ENCODE measurements around the gene CGNL1. TPM values are rescaled to one million over a fixed set of nuclear protein-coding genes. Genes with fewer than 3 reads are reported as not detected.
A peak's percentile ranks its signal among the peaks of the same experiment; 100 is the strongest.

CGNL1 gene
- total and polyA plus RNA-seq, 7 donors: 0.18 to 2.2 (median 0.37) TPM

DNA sequence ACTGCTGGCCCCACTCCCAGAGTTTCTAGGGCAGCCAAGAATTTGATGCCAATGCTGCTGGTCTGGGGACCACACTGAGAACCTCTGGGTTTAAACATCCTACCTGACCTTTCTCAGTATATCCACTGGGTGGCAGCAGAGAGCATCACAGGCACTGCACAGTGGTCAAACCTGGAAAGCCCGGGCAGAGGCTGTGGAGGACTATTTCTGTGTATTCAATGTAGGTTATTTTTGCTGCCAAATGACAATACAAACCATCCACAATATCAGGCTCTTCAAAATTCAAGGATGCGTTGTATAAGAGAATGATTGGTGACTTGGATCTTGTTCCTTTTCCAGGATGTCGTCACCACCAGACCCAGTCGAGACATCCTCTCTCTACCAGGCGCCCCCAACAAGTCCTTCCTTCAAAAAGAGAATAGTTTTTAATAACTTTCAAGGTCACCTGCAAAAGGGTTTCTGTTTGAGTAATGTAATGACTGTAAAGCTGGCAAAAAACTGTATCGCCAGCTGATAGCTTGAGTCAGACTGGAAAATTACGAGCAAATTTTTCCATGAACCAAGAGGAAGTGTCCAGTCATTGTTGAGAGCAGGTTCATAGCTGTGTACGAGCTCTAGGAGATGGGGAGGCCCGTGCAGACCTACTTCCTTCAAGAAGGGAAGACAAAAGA is 184.9 kb downstream of the CGNL1 start:
- H3K4me3 ChIP-seq: no peak overlapping the region
- H3K27ac ChIP-seq: no peak overlapping the region
- H3K36me3 ChIP-seq (ENCODE audit: insufficient read depth in 1 of 2, low read depth in 1 of 2): no peaks in the 10 kb centered on the region
- intact Hi-C loops (cut with DNase I): loop anchor here (2.0 to 10.0 kb wide), 8 partner anchors 51 to 614 kb away; partner anchors contain the start of gene POLR2M (in 1 of the 2)
- peak; percentile 54 to 73 for DNase-seq
- H3K9me3 ChIP-seq: no peaks in the 10 kb centered on the region
- H3K27me3 ChIP-seq (ENCODE audit: insufficient read depth in 3 of 3, low read length in 2 of 3): no peaks in the 10 kb centered on the region
- ATAC-seq: peak; percentile 94 to 99 (median 96)
- H3K4me1 ChIP-seq: no peaks in the 10 kb centered on the region
- 37 to 49% (median 42%) methylated on average over 9 of the region's 9 CpGs for WGBS, 3 donors
- TF ChIP-seq CTCF (IDR thresholded peaks at IDR 0.05): peak; percentile 94

GRCh38 chr15:57562196-57562769 is 186.0 kb downstream of the CGNL1 start:
- no peaks in the 10 kb centered on the region for H3K9me3 ChIP-seq
- no peak overlapping the region for H3K27ac ChIP-seq
- intact Hi-C loops (cut with DNase I): loop anchor here (5.0 to 10.0 kb wide), 6 partner anchors 50 to 613 kb away; no protein-coding TSS in a partner anchor
- ATAC-seq (no peak), DNase-seq (no peak)
- no peaks in the 10 kb centered on the region for H3K36me3 ChIP-seq (ENCODE audit: insufficient read depth in 1 of 2, low read depth in 1 of 2)
- no peaks in the 10 kb centered on the region for H3K4me1 ChIP-seq
- H3K27me3 ChIP-seq (ENCODE audit: insufficient read depth in 3 of 3, low read length in 2 of 3): no peaks in the 10 kb centered on the region
- no peak overlapping the region for H3K4me3 ChIP-seq
- WGBS, 3 donors: 69 to 78% (median 76%) methylated on average over 11 of the region's 11 CpGs
- TF ChIP-seq CTCF (IDR thresholded peaks at IDR 0.05): no peak

DNA sequence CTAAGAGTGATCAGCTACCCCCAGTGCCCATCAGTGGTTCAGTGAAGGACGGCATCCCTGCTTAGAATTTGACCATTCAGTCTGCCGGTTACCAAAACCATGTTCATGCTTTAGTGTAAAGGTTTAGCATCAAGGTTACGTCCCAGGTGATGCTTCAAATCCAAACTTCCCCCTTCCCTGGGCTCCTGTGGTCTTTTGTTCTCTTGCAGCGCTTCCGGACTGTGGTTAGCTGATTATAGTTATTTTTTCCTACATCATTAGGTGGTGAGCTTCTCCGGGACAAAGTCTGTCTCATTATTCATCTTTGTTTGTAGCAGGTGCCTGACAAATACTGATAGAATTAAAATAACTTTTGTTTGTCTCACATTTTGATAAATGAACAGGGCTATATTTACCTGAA is 187.1 kb downstream of the CGNL1 start:
- H3K27ac ChIP-seq: no peak overlapping the region
- ATAC-seq: no peak
- no peaks in the 10 kb centered on the region for H3K27me3 ChIP-seq (ENCODE audit: insufficient read depth in 3 of 3, low read length in 2 of 3)
- H3K4me1 ChIP-seq: no peaks in the 10 kb centered on the region
- WGBS, 3 donors: 80 to 91% (median 87%) methylated on average over 6 of the region's 6 CpGs
- no peak overlapping the region for H3K4me3 ChIP-seq
- intact Hi-C loops (cut with DNase I): loop anchor here (5.0 to 10.0 kb wide), 6 partner anchors 49 to 611 kb away; no protein-coding TSS in a partner anchor
- DNase-seq: no peak
- no peaks in the 10 kb centered on the region for H3K36me3 ChIP-seq (ENCODE audit: insufficient read depth in 1 of 2, low read depth in 1 of 2)
- H3K9me3 ChIP-seq: no peaks in the 10 kb centered on the region
- no peak for TF ChIP-seq CTCF (IDR thresholded peaks at IDR 0.05)

DNA sequence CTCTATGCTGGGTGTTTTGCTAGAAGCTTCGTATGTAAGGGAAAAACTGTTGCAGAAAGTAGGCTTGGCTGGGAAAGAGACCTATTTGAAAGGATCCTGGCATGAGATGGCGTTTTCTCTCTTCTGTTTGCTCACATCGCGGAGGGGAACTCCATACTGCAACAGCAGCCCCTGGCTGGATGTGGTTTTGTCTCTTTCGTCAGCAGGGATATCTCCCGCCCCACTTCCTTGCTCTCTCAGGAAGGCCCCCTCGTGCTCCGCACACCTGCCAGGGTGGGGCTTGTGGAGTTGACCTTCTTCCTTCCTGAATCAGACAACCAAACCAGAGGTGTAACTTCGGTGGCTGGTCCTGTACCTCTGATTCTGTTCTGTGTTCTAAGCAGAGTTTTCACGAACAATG is 189.0 kb downstream of the CGNL1 start:
- ATAC-seq: no peak
- WGBS, 3 donors: 47 to 57% (median 53%) methylated on average over 10 of the region's 10 CpGs
- Histone ChIP-seq H3K36me3 (ENCODE audit: insufficient read depth in 1 of 2, low read depth in 1 of 2) (no peaks in the 10 kb centered on the region), H3K27me3 (ENCODE audit: insufficient read depth in 3 of 3, low read length in 2 of 3) (no peaks in the 10 kb centered on the region), H3K9me3 (no peaks in the 10 kb centered on the region), H3K4me1 (no peaks in the 10 kb centered on the region), H3K27ac (no peak overlapping the region), H3K4me3 (no peak overlapping the region)
- intact Hi-C loops (cut with DNase I): loop anchor here (10.0 kb wide), 2 partner anchors 69 to 609 kb away; no protein-coding TSS in a partner anchor
- no peak for TF ChIP-seq CTCF (IDR thresholded peaks at IDR 0.05)
- no peak for DNase-seq
